ENCODE results near the gene TMEM170B.

DNA sequence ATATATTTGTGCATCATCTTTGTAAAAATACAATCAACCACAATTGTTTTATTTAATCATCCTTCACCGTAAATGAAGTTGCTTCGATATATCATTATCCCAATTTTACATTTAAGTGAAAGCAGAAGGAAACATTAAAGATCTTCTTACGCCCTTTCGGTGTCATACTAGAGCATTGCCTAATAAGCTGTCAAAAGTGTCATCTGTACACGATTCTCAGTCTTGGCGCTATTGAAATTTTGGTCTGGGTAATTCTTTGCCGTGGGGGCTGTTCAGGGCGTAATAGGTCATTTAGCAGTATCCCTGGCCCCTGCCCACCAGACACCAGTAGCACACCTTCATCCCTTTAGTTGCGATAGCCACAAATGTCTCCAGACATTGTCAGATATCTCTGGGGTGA is 40.4 kb upstream of the TMEM170B start:
- TF ChIP-seq, protein P1, sequence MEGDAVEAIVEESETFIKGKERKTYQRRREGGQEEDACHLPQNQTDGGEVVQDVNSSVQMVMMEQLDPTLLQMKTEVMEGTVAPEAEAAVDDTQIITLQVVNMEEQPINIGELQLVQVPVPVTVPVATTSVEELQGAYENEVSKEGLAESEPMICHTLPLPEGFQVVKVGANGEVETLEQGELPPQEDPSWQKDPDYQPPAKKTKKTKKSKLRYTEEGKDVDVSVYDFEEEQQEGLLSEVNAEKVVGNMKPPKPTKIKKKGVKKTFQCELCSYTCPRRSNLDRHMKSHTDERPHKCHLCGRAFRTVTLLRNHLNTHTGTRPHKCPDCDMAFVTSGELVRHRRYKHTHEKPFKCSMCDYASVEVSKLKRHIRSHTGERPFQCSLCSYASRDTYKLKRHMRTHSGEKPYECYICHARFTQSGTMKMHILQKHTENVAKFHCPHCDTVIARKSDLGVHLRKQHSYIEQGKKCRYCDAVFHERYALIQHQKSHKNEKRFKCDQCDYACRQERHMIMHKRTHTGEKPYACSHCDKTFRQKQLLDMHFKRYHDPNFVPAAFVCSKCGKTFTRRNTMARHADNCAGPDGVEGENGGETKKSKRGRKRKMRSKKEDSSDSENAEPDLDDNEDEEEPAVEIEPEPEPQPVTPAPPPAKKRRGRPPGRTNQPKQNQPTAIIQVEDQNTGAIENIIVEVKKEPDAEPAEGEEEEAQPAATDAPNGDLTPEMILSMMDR (IDR thresholded peaks at IDR 0.05; ENCODE audit: low read depth, low read length), result no peak
- TF ChIP-seq EZH2phosphoT487 (IDR thresholded peaks at IDR 0.05; ENCODE audit: low read depth), result no peak

Data from OCI-LY3 (cell line).